ENCODE data around the gene ANKRD16. TPM values are rescaled to one million over a fixed set of nuclear protein-coding genes. Genes with fewer than 3 reads are reported as not detected.
"Not testable (repeated sequence)": the region's sequence is repeated elsewhere in the genome, so short reads cannot be mapped to it uniquely, and the experiment has no call there.

ANKRD16 gene
- total RNA-seq, 4 donors from 2014 or later: 8.0 to 19.8 (median 13.1) TPM

GRCh38 chr10:5913736-5914135 lies 24.0 kb upstream of the ANKRD16 start:
- Histone ChIP-seq H3K4me3 (replicated peaks in 1 of 3) (no peak overlapping the region), H3K36me3 (peaks cover 82 to 90% of the 10 kb centered on the region in 2 donors), H3K4me1 (no peaks in the 10 kb centered on the region), H3K9me3 (no peaks in the 10 kb centered on the region), H3K27me3 (no peaks in the 10 kb centered on the region), H3K27ac (no peak overlapping the region)
- WGBS, 2 donors: 93 to 97% methylated on average over 4 of the region's 4 CpGs
- intact Hi-C loops (cut with DNase I): no loop called here
- TF ChIP-seq POLR2A (IDR thresholded peaks at IDR 0.05) (no peak), CTCF (IDR thresholded peaks at IDR 0.05) (no peak)
- DNase-seq: no peak

GRCh38 chr10:5911670-5912069 lies 22.0 kb upstream of the ANKRD16 start:
- intact Hi-C loops (cut with DNase I): no loop called here
- no peak for DNase-seq
- Histone ChIP-seq H3K36me3 (peaks cover 63 to 69% of the 10 kb centered on the region in 2 donors), H3K27me3 (no peaks in the 10 kb centered on the region), H3K4me3 (replicated peaks in 1 of 3) (no peak overlapping the region), H3K9me3 (no peaks in the 10 kb centered on the region), H3K4me1 (no peaks in the 10 kb centered on the region), H3K27ac (no peak overlapping the region)
- 92 to 98% methylated on average over 4 of the region's 4 CpGs for WGBS, 2 donors
- no peak for TF ChIP-seq CTCF (IDR thresholded peaks at IDR 0.05)

GRCh38 chr10:5910323-5911100 lies 20.8 kb upstream of the ANKRD16 start:
- DNase-seq: no peak
- no peak overlapping the region for H3K27ac ChIP-seq
- H3K36me3 ChIP-seq: peaks cover 53 to 60% of the 10 kb centered on the region in 2 donors

GRCh38 chr10:5908676-5909075 lies 19.0 kb upstream of the ANKRD16 start:
- H3K9me3 ChIP-seq; intact Hi-C loops (cut with DNase I); H3K4me1 ChIP-seq; DNase-seq; H3K4me3 ChIP-seq (replicated peaks in 1 of 3); H3K27ac ChIP-seq; H3K27me3 ChIP-seq: not testable (repeated sequence)
- H3K36me3 ChIP-seq: peaks cover 36 to 42% of the 10 kb centered on the region in 2 donors
- WGBS, 2 donors: 92% methylated on average over 7 of the region's 7 CpGs

More at GRCh38 chr10:5910323-5911100, 20.8 kb upstream of the ANKRD16 start:
- TF ChIP-seq CTCF (IDR thresholded peaks at IDR 0.05) (no peak), POLR2A (IDR thresholded peaks at IDR 0.05) (no peak)
- 84 to 90% methylated on average over 14 to 15 of the region's 18 CpGs for WGBS, 2 donors
- intact Hi-C loops (cut with DNase I): no loop called here
- no peaks in the 10 kb centered on the region for H3K27me3 ChIP-seq
- no peak overlapping the region for H3K4me3 ChIP-seq (replicated peaks in 1 of 3)
- no peaks in the 10 kb centered on the region for H3K4me1 ChIP-seq
- no peaks in the 10 kb centered on the region for H3K9me3 ChIP-seq

- TF ChIP-seq CTCF (IDR thresholded peaks at IDR 0.05) (no peak), POLR2A (IDR thresholded peaks at IDR 0.05) (no peak)
- no peaks in the 10 kb centered on the region for H3K9me3 ChIP-seq
- H3K36me3 ChIP-seq: peaks cover 23 to 27% of the 10 kb centered on the region in 2 donors
- DNase-seq: no peak
- no peak overlapping the region for H3K27ac ChIP-seq
- intact Hi-C loops (cut with DNase I): no loop called here
- 90 to 97% methylated on average over 5 of the region's 5 CpGs for WGBS, 2 donors
- H3K4me1 ChIP-seq: no peaks in the 10 kb centered on the region
- no peak overlapping the region for H3K4me3 ChIP-seq (replicated peaks in 1 of 3)
- H3K27me3 ChIP-seq: no peaks in the 10 kb centered on the region
These were observed 17.0 kb upstream of the ANKRD16 start for GRCh38 chr10:5906651-5907050.
